H1 (cell line): ENCODE results near the gene MMS22L. TPM values are rescaled to one million over a fixed set of nuclear protein-coding genes. Genes with fewer than 3 reads are reported as not detected.

Source experiments
- CTCF ChIA-PET: fragments of 300-600 bp; sonication (Branson Sonifier 250); formaldehyde crosslinking; loops from one replicate; lab custom pipeline; 2021; ENCODE audit not compliant: partially characterized antibody; lab: Charles Lee
- POLR2A ChIA-PET: fragments of 300-600 bp; sonication (Branson Sonifier 250); formaldehyde crosslinking; loops from one replicate; lab custom pipeline; 2021; ENCODE audit warnings: inconsistent platforms; ENCODE audit not compliant: partially characterized antibody; lab: Charles Lee
- DNase-seq, 2 experiments: peaks; one replicate each; pipeline versions ENCODE4 v3.0.0 to v3.0.0-alpha.2; 2010 to 2022; ENCODE audit warnings: low spot score in 2 of 2, low read depth in 1 of 2, mixed read lengths in 1 of 2
- FAIRE-seq: peaks from 2 replicates; lab custom pipeline; 2011; peaks lifted over from hg19 to GRCh38; lab: Jason Lieb, UNC
- H2AFZ ChIP-seq: 2 replicates; pipeline ENCODE4 v1.8.1; 2012; ENCODE audit warnings: low read length, inconsistent platforms
- H2AK5ac ChIP-seq: 2 replicates; pipeline ENCODE4 v1.6.1; 2013; ENCODE audit warnings: low read depth, low read length
- H2BK120ac ChIP-seq: replicated peaks from 2 replicates; pipeline ENCODE3; 2013; ENCODE audit warnings: low read depth, low read length, inconsistent platforms
- H2BK12ac ChIP-seq: 2 replicates; pipeline ENCODE4 v1.6.1; 2013; ENCODE audit warnings: low read depth, low read length
- H2BK15ac ChIP-seq: 2 replicates; pipeline ENCODE4 v1.6.1; 2013; ENCODE audit warnings: low read length
- H2BK20ac ChIP-seq: 2 replicates; pipeline ENCODE4 v1.6.1; 2013; ENCODE audit warnings: low read length
- H2BK5ac ChIP-seq: 2 replicates; pipeline ENCODE4 v1.6.1; 2013; ENCODE audit warnings: low read depth, low read length
- H3K14ac ChIP-seq: 2 replicates; pipeline ENCODE4 v1.6.1; 2013; ENCODE audit warnings: inconsistent platforms; ENCODE audit not compliant: insufficient read length
- H3K18ac ChIP-seq: 2 replicates; pipeline ENCODE4 v1.6.1; 2013; ENCODE audit warnings: low read length; ENCODE audit errors: extremely low read depth
- H3K23ac ChIP-seq: 2 replicates; pipeline ENCODE4 v1.6.1; 2013; ENCODE audit warnings: inconsistent platforms; ENCODE audit not compliant: insufficient read length
- H3K23me2 ChIP-seq: 2 replicates; pipeline ENCODE4 v1.6.1; 2013; ENCODE audit warnings: low read depth, low read length
- H3K27ac ChIP-seq: 2 replicates; pipeline ENCODE4 v1.6.1; 2011; ENCODE audit warnings: low read depth, low read length, inconsistent platforms
- H3K27me3 ChIP-seq, 4 experiments: replicated peaks in 1 of 4; 1 replicate in 1 of 4; 2 replicates in 3 of 4; pipeline versions ENCODE4 v1.6.1 to v1.8.1; 2011 to 2013; ENCODE audit warnings: low read length in 3 of 4, mild to moderate bottlenecking in 3 of 4, inconsistent platforms in 2 of 4, mixed read lengths in 2 of 4, moderate library complexity in 1 of 4; ENCODE audit not compliant: control insufficient read depth in 3 of 4, insufficient read depth in 3 of 4; ENCODE audit errors: extremely low read depth in 1 of 4
- H3K36me3 ChIP-seq, 4 experiments: 2 replicates each; pipeline versions ENCODE4 v1.6.1 to v1.8.1; 2011 to 2013; ENCODE audit warnings: mild to moderate bottlenecking in 4 of 4, low read length in 3 of 4, moderate library complexity in 2 of 4, control low read depth in 1 of 4, inconsistent platforms in 1 of 4; ENCODE audit not compliant: insufficient read depth in 4 of 4, control insufficient read depth in 2 of 4
- H3K4ac ChIP-seq: replicated peaks from 2 replicates; pipeline ENCODE3; 2013; ENCODE audit warnings: low read length, low read depth, mixed read lengths, inconsistent platforms; ENCODE audit not compliant: insufficient read length
- H3K4me1 ChIP-seq, 4 experiments: replicated peaks in 1 of 4; 1 replicate in 1 of 4; 2 replicates in 3 of 4; pipeline versions ENCODE4 v1.6.1 to v1.8.1; 2011 to 2013; ENCODE audit warnings: low read length in 3 of 4, inconsistent platforms in 2 of 4, mixed read lengths in 1 of 4; ENCODE audit not compliant: insufficient read depth in 4 of 4, control insufficient read depth in 3 of 4
- H3K4me2 ChIP-seq, 2 experiments: 2 replicates each; pipeline versions ENCODE4 v1.6.1 to v1.8.1; 2011 to 2013; ENCODE audit warnings: low read depth in 2 of 2, low read length in 2 of 2, control low read depth in 1 of 2, inconsistent platforms in 1 of 2, mild to moderate bottlenecking in 1 of 2; ENCODE audit not compliant: insufficient read depth in 1 of 2
- H3K4me3 ChIP-seq, 4 experiments: fragments of 200-600, 300-600 bp in 1 of 4; sonication (generic), shearing (Covaris generic), sonication (Bioruptor Twin) in 1 of 4; 2 replicates each; pipeline versions ENCODE4 v1.5.1 to v1.8.1; 2011 to 2016; ENCODE audit warnings: low read length in 4 of 4, low read depth in 3 of 4, control low read depth in 2 of 4, inconsistent platforms in 2 of 4, mild to moderate bottlenecking in 2 of 4, mixed read lengths in 1 of 4, moderate library complexity in 1 of 4; ENCODE audit not compliant: insufficient read depth in 2 of 4; ENCODE audit errors: extremely low read depth in 1 of 4
- H3K56ac ChIP-seq: replicated peaks from 2 replicates; pipeline ENCODE3; 2013; ENCODE audit warnings: low read depth, mild to moderate bottlenecking, mixed read lengths, low read length, inconsistent platforms; ENCODE audit not compliant: insufficient read length
- H3K79me1 ChIP-seq: 2 replicates; pipeline ENCODE4 v1.6.1; 2013; ENCODE audit warnings: low read depth, low read length, control low read depth
- H3K79me2 ChIP-seq, 2 experiments: 2 replicates each; pipeline versions ENCODE4 v1.6.1 to v1.8.1; 2012 to 2013; ENCODE audit warnings: low read length in 2 of 2, mild to moderate bottlenecking in 2 of 2, inconsistent platforms in 1 of 2; ENCODE audit not compliant: insufficient read depth in 2 of 2, control insufficient read depth in 1 of 2
- H3K9ac ChIP-seq, 4 experiments: replicated peaks in 1 of 4; 1 replicate in 1 of 4; 2 replicates in 3 of 4; pipeline versions ENCODE4 v1.6.1 to v1.8.1; 2011 to 2013; ENCODE audit warnings: low read depth in 3 of 4, low read length in 3 of 4, control low read depth in 2 of 4, mild to moderate bottlenecking in 2 of 4, moderate library complexity in 2 of 4, inconsistent platforms in 1 of 4; ENCODE audit errors: extremely low read depth in 1 of 4
- H3K9me3 ChIP-seq, 2 experiments: 2 replicates each; pipeline versions ENCODE4 v1.6.1 to v1.8.1; 2012 to 2013; ENCODE audit warnings: mild to moderate bottlenecking in 2 of 2, moderate library complexity in 2 of 2, control low read depth in 1 of 2, inconsistent platforms in 1 of 2, low read depth in 1 of 2, low read length in 1 of 2, mixed read lengths in 1 of 2; ENCODE audit not compliant: insufficient read depth in 2 of 2
- H4K20me1 ChIP-seq, 2 experiments: replicated peaks in 1 of 2; 2 replicates each; pipeline versions ENCODE3 to v1.8.1; 2011 to 2013; ENCODE audit warnings: inconsistent platforms in 2 of 2, low read length in 2 of 2, mild to moderate bottlenecking in 1 of 2; ENCODE audit not compliant: insufficient read depth in 2 of 2, control insufficient read depth in 1 of 2
- H4K5ac ChIP-seq: 2 replicates; pipeline ENCODE4 v1.6.1; 2013; ENCODE audit warnings: low read length, low read depth, mixed read lengths, inconsistent platforms; ENCODE audit not compliant: insufficient read length
- H4K8ac ChIP-seq: 2 replicates; pipeline ENCODE4 v1.8.0; 2013; ENCODE audit warnings: mild to moderate bottlenecking, moderate library complexity, low read length, inconsistent platforms; ENCODE audit not compliant: insufficient read depth; ENCODE audit errors: extremely low read depth
- H4K91ac ChIP-seq: replicated peaks from 2 replicates; pipeline ENCODE3; 2013; ENCODE audit warnings: low read length, mixed read lengths, inconsistent platforms; ENCODE audit not compliant: insufficient read length
- ASH2L ChIP-seq: fragments of 200-600, 300-600 bp; sonication (generic); IDR thresholded peaks from one replicate; pipeline ENCODE4 v1.7.1; 2017; ENCODE audit warnings: low read length
- EP300 ChIP-seq, 2 experiments: IDR thresholded peaks; 1 replicate in 1 of 2; 2 replicates in 1 of 2; pipeline ENCODE4 v1.6.1; 2011 to 2012; ENCODE audit warnings: low read depth in 2 of 2, low read length in 2 of 2, mild to moderate bottlenecking in 2 of 2, borderline replicate concordance in 1 of 2, inconsistent platforms in 1 of 2, moderate library complexity in 1 of 2
- FOSL1 ChIP-seq: IDR thresholded peaks from 2 replicates; pipeline ENCODE4 v1.6.1; 2011; ENCODE audit warnings: mild to moderate bottlenecking, low read depth, low read length, moderate library complexity; ENCODE audit not compliant: insufficient read depth
- KDM1A ChIP-seq: fragments of 200-600, 300-600 bp; sonication (generic); IDR thresholded peaks from 2 replicates; pipeline ENCODE4 v1.7.1; 2016; ENCODE audit warnings: mild to moderate bottlenecking, low read length, borderline replicate concordance
- POLR2A ChIP-seq, 2 experiments: IDR thresholded peaks; 1 replicate in 1 of 2; 2 replicates in 1 of 2; pipeline ENCODE4 v1.6.1; 2011; ENCODE audit warnings: low read depth in 2 of 2, low read length in 2 of 2, mild to moderate bottlenecking in 2 of 2; ENCODE audit errors: control extremely low read depth in 1 of 2
- POLR2AphosphoS5 ChIP-seq: IDR thresholded peaks from 2 replicates; pipeline ENCODE4 v1.6.1; 2011; ENCODE audit warnings: low read depth, low read length
- RNF2 ChIP-seq: fragments of 200-900, 300-1000 bp; sonication (generic); IDR thresholded peaks from 2 replicates; pipeline ENCODE4 v1.7.1; 2016; ENCODE audit warnings: borderline replicate concordance, low read depth, mild to moderate bottlenecking, antibody characterized with exemption, low read length; ENCODE audit not compliant: poor library complexity, severe bottlenecking; ENCODE audit errors: missing control alignments
- SIRT6 ChIP-seq: IDR thresholded peaks from one replicate; pipeline ENCODE4 v1.7.1; 2012; ENCODE audit warnings: low read length, inconsistent platforms
- SIX5 ChIP-seq: IDR thresholded peaks from 2 replicates; pipeline ENCODE4 v1.6.1; 2011; ENCODE audit warnings: mild to moderate bottlenecking, low read depth, low read length
- SRF ChIP-seq: IDR thresholded peaks from 2 replicates; pipeline ENCODE4 v1.6.1; 2011; ENCODE audit warnings: mild to moderate bottlenecking, low read depth, low read length, moderate library complexity
- TCF12 ChIP-seq: IDR thresholded peaks from 2 replicates; pipeline ENCODE4 v1.6.1; 2011; ENCODE audit warnings: low read depth, mild to moderate bottlenecking, low read length
- YY1 ChIP-seq: IDR thresholded peaks from 2 replicates; pipeline ENCODE4 v1.6.1; 2011; ENCODE audit warnings: low read depth, mild to moderate bottlenecking, low read length
- ZNF274 ChIP-seq: IDR thresholded peaks from 2 replicates; pipeline ENCODE4 v1.7.0; 2012; ENCODE audit warnings: low read length, borderline replicate concordance; ENCODE audit errors: extremely low read depth
- WGBS, 2 experiments: shearing (Covaris generic) in 1 of 2; methylation state at CpG; one replicate each; pipeline versions ENCODE4 v1.1.6 to v1.1.7; 2013 to 2015; ENCODE audit warnings: low lambda C conversion rate in 2 of 2, mixed read lengths in 2 of 2, inconsistent platforms in 1 of 2, low coverage in 1 of 2, missing lambda C conversion rate in 1 of 2; ENCODE audit not compliant: insufficient replicate concordance in 2 of 2, insufficient coverage in 1 of 2, insufficient read length in 1 of 2; ENCODE audit errors: extremely low coverage in 1 of 2, missing lambda C conversion rate in 1 of 2; 5-methylcytosine and 5-hydroxymethylcytosine counted together
- polyA plus RNA-seq, 7 experiments: library from polyadenylated mRNA; depleted of rRNA in 3 of 7; stranded (reverse) in 5 of 7; unstranded in 2 of 7; fragments of >200 nt in 5 of 7; fragments of 200-250 nt in 2 of 7; gene quantifications; 1 replicate in 5 of 7; 2 replicates in 1 of 7; 4 replicates in 1 of 7; pipeline versions ENCODE4 v1.2.1 to v1.2.3, GENCODE V29; 2011 to 2013; ENCODE audit warnings: missing spikeins in 2 of 7, mixed read lengths in 2 of 7
- total RNA-seq: library from RNA; stranded (reverse); fragmentation: NEBNext Ultra II Directional; extraction: Animal tissue kit (Norgen Biotek cat#: 25700); gene quantifications from 2 replicates; pipeline ENCODE4 v1.2.1, GENCODE V29; 2021

MMS22L gene
- total and polyA plus RNA-seq, 2 of the 8 experiments (the other 6 are each of a cell fraction or from before 2014, with no cell fraction given), result 11.1 to 32.6 TPM

GRCh38 chr6:97262676-97263075 lies 20.3 kb downstream of the MMS22L start:
- ChIA-PET CTCF (interaction anchor here (0.7 kb wide), 1 partner anchor 574 kb away, joined by 3 read pairs; no protein-coding TSS in a partner anchor), POLR2A (no interaction called here)
- peaks cover 7 to 67% (median 31%) of the 10 kb centered on the region in 4 experiments for H3K36me3 ChIP-seq
- DNase-seq (no peak), FAIRE-seq (no peak)
- no peak overlapping the region for H2AK5ac ChIP-seq
- peaks cover 0 to 3% of the 10 kb centered on the region in 2 experiments; a peak in 2 of 4 replicates for H3K79me2 ChIP-seq
- no peaks in the 10 kb centered on the region for H3K23me2 ChIP-seq
- no peak overlapping the region for H2BK120ac ChIP-seq
- H3K56ac ChIP-seq, result no peak overlapping the region
- H3K79me1 ChIP-seq, result no peaks in the 10 kb centered on the region
- no peak overlapping the region for H3K4me3 ChIP-seq
- no peak overlapping the region for H2BK5ac ChIP-seq
- no peak overlapping the region for H3K23ac ChIP-seq
- H4K91ac ChIP-seq, result no peak overlapping the region
- no peak overlapping the region for H2BK15ac ChIP-seq
- no peak overlapping the region for H3K27ac ChIP-seq
- no peak overlapping the region for H3K4me2 ChIP-seq
- no peak overlapping the region for H3K4ac ChIP-seq
- no peak overlapping the region for H2AFZ ChIP-seq
- no peaks in the 10 kb centered on the region for H3K4me1 ChIP-seq
- no peaks in the 10 kb centered on the region for H3K27me3 ChIP-seq
- H3K14ac ChIP-seq, result no peak overlapping the region
- no peak overlapping the region for H4K8ac ChIP-seq
- no peak overlapping the region for H2BK20ac ChIP-seq
- 0 out of 4 replicates have a peak, but pooled peaks cover 0 to 2% of the 10 kb centered on the region in 2 experiments for H3K9me3 ChIP-seq
- no peak overlapping the region for H3K9ac ChIP-seq
- no peak overlapping the region for H3K18ac ChIP-seq
- H4K5ac ChIP-seq, result no peak overlapping the region
- no peaks in the 10 kb centered on the region for H4K20me1 ChIP-seq
- TF ChIP-seq YY1 (no peak), POLR2AphosphoS5 (no peak), FOSL1 (no peak), EP300 (IDR thresholded peaks at IDR 0.05; ENCODE audit: borderline replicate concordance in 1 of 2, low read depth in 2 of 2, low read length in 2 of 2) (no peak), TCF12 (no peak), ZNF274 (no peak), POLR2A (IDR thresholded peaks at IDR 0.05; ENCODE audit: control extremely low read depth in 1 of 2, low read depth in 2 of 2, low read length in 2 of 2) (no peak), SIX5 (no peak), KDM1A (no peak), RNF2 (no peak), ASH2L (no peak), SIRT6 (no peak), SRF (no peak)
- TF ChIP-seq, all 59 proteins: peak for 0
- WGBS, 2 experiments, result 98% methylated on average over 2 of the region's 2 CpGs; no CpG with 5 or more reads in 1 of the 2 experiments
- H2BK12ac ChIP-seq, result no peak overlapping the region
